GM12872 (cell line): ENCODE data around the gene DIP2C.

Source experiments
- CTCF ChIP-seq: IDR thresholded peaks from 3 replicates; pipeline ENCODE4 v1.5.1; 2011; ENCODE audit warnings: low read depth, mild to moderate bottlenecking, low read length, moderate library complexity; ENCODE audit not compliant: insufficient read depth

DIP2C gene

GRCh38 chr10:639751-640672 lies 49.5 kb downstream of the DIP2C start:
- no peak for TF ChIP-seq CTCF

GRCh38 chr10:639001-639750 lies 50.3 kb downstream of the DIP2C start:
- TF ChIP-seq CTCF = no peak

- no peak for TF ChIP-seq CTCF
These were observed 51.7 kb downstream of the DIP2C start for GRCh38 chr10:637771-638195.

- TF ChIP-seq CTCF = no peak
These were observed 52.2 kb downstream of the DIP2C start for GRCh38 chr10:637221-637620.

- no peak for TF ChIP-seq CTCF
These were observed 52.7 kb downstream of the DIP2C start for GRCh38 chr10:636769-637168.

- TF ChIP-seq CTCF = no peak
These were observed 53.3 kb downstream of the DIP2C start for GRCh38 chr10:636016-636730.
